Neural cell (in vitro differentiated cells): ENCODE data around the gene TPI1.

Source experiments
- EZH2 ChIP-seq: fragments of 200-600, 300-800 bp; shearing (Covaris generic), sonication (generic); IDR thresholded peaks from 2 replicates; pipeline ENCODE4 v1.6.1; 2014; ENCODE audit warnings: antibody characterized with exemption, low read length, borderline replicate concordance, mild to moderate bottlenecking; ENCODE audit not compliant: insufficient read depth, poor library complexity, severe bottlenecking
- MXI1 ChIP-seq: fragments of 450-650 bp; conservative IDR thresholded peaks from 2 replicates; pipeline ENCODE4 v1.6.1; 2014; ENCODE audit warnings: antibody characterized with exemption, mild to moderate bottlenecking; ENCODE audit not compliant: poor library complexity, severe bottlenecking
- POLR2AphosphoS5 ChIP-seq: IDR thresholded peaks from 2 replicates; pipeline ENCODE4 v1.6.1; 2012
- RAD21 ChIP-seq: fragments of 450-650 bp; conservative IDR thresholded peaks from 2 replicates; pipeline ENCODE4 v1.6.1; 2014; ENCODE audit warnings: antibody characterized with exemption, mild to moderate bottlenecking, moderate library complexity
- TAF1 ChIP-seq: IDR thresholded peaks from 2 replicates; pipeline ENCODE4 v1.6.1; 2012; ENCODE audit warnings: low read depth
- TF ChIP-seq, protein P1 (sequence below): fragments of 450-650 bp; IDR thresholded peaks from 2 replicates; pipeline ENCODE4 v1.5.1; 2014; ENCODE audit warnings: antibody characterized with exemption, mild to moderate bottlenecking, moderate library complexity; ENCODE audit not compliant: poor library complexity, severe bottlenecking
- TF ChIP-seq, protein P2 (sequence below): IDR thresholded peaks from 2 replicates; pipeline ENCODE4 v1.6.1; 2012; ENCODE audit warnings: borderline replicate concordance

DNA sequence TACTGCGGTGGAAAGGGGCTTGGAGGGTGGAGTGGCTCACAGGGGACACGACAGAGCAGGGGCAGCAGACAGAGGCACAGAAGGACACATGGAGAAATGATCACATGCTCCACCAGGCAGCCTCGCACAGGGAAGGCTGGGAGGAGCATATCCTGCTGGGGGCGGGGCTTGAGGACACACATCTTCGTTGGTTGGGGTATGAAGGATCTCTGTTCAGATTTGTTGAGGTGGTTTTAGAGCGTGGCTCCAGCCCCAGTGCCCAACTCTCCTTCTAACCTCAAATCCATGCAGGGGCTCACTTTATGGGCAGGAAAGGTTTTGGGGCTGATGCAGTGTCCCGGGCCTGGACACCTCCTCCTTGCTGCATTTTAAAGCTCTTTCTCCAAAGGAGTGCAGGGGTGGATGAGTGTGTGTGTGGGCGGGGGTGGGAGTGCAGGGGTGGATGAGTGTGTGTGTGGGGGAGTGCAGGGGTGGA is 39.9 kb upstream of the TPI1 start:
- TF ChIP-seq EZH2 = no peak
- TF ChIP-seq, protein P1, sequence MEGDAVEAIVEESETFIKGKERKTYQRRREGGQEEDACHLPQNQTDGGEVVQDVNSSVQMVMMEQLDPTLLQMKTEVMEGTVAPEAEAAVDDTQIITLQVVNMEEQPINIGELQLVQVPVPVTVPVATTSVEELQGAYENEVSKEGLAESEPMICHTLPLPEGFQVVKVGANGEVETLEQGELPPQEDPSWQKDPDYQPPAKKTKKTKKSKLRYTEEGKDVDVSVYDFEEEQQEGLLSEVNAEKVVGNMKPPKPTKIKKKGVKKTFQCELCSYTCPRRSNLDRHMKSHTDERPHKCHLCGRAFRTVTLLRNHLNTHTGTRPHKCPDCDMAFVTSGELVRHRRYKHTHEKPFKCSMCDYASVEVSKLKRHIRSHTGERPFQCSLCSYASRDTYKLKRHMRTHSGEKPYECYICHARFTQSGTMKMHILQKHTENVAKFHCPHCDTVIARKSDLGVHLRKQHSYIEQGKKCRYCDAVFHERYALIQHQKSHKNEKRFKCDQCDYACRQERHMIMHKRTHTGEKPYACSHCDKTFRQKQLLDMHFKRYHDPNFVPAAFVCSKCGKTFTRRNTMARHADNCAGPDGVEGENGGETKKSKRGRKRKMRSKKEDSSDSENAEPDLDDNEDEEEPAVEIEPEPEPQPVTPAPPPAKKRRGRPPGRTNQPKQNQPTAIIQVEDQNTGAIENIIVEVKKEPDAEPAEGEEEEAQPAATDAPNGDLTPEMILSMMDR = no peak
- no peak for TF ChIP-seq RAD21
- TF ChIP-seq TAF1 = no peak
- TF ChIP-seq MXI1 = peak; percentile 66
- no peak for TF ChIP-seq POLR2AphosphoS5
- TF ChIP-seq, protein P2, sequence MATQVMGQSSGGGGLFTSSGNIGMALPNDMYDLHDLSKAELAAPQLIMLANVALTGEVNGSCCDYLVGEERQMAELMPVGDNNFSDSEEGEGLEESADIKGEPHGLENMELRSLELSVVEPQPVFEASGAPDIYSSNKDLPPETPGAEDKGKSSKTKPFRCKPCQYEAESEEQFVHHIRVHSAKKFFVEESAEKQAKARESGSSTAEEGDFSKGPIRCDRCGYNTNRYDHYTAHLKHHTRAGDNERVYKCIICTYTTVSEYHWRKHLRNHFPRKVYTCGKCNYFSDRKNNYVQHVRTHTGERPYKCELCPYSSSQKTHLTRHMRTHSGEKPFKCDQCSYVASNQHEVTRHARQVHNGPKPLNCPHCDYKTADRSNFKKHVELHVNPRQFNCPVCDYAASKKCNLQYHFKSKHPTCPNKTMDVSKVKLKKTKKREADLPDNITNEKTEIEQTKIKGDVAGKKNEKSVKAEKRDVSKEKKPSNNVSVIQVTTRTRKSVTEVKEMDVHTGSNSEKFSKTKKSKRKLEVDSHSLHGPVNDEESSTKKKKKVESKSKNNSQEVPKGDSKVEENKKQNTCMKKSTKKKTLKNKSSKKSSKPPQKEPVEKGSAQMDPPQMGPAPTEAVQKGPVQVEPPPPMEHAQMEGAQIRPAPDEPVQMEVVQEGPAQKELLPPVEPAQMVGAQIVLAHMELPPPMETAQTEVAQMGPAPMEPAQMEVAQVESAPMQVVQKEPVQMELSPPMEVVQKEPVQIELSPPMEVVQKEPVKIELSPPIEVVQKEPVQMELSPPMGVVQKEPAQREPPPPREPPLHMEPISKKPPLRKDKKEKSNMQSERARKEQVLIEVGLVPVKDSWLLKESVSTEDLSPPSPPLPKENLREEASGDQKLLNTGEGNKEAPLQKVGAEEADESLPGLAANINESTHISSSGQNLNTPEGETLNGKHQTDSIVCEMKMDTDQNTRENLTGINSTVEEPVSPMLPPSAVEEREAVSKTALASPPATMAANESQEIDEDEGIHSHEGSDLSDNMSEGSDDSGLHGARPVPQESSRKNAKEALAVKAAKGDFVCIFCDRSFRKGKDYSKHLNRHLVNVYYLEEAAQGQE = no peak
